BJ (cell line): ENCODE data around the gene DEAF1. TPM values are rescaled to one million over a fixed set of nuclear protein-coding genes. Genes with fewer than 3 reads are reported as not detected.

Experiments used
- CTCF ChIA-PET: fragments of 350-600 bp; formaldehyde crosslinking; extraction: SDS; loops from one replicate; lab custom pipeline; 2021; ENCODE audit warnings: antibody characterized with exemption, inconsistent platforms; lab: Yijun Ruan, JAX
- POLR2A ChIA-PET: fragments of 300-600 bp; sonication (Branson Sonifier 250); formaldehyde crosslinking; extraction: SDS; loops from one replicate; lab custom pipeline; 2021; ENCODE audit warnings: antibody characterized with exemption; lab: Charles Lee
- DNase-seq: peaks from one replicate; pipeline ENCODE4 v3.0.0-alpha.2; 2011; ENCODE audit warnings: low read depth
- H3K27me3 ChIP-seq: 2 replicates; pipeline ENCODE4 v1.6.0; 2011; ENCODE audit warnings: low read length; ENCODE audit not compliant: control insufficient read depth, insufficient read depth
- H3K36me3 ChIP-seq: 2 replicates; pipeline ENCODE4 v1.5.1; 2011; ENCODE audit warnings: low read length; ENCODE audit not compliant: control insufficient read depth, insufficient read depth
- H3K4me3 ChIP-seq: 2 replicates; pipeline ENCODE4 v1.5.1; 2011; ENCODE audit warnings: low read depth, mild to moderate bottlenecking, control low read depth, low read length
- CTCF ChIP-seq: IDR thresholded peaks from 2 replicates; pipeline ENCODE4 v1.5.1; 2011; ENCODE audit warnings: low read depth, mild to moderate bottlenecking, control low read depth, inconsistent platforms, low read length, moderate library complexity; ENCODE audit not compliant: insufficient read depth
- polyA plus RNA-seq: library from polyadenylated mRNA; depleted of rRNA; stranded (reverse); fragments of >200 nt; gene quantifications from 2 replicates; pipeline ENCODE4 v1.2.3, GENCODE V29; 2011; rRNA removed

The DEAF1 gene
- polyA plus RNA-seq, 1 experiment = 27.7 TPM

DNA sequence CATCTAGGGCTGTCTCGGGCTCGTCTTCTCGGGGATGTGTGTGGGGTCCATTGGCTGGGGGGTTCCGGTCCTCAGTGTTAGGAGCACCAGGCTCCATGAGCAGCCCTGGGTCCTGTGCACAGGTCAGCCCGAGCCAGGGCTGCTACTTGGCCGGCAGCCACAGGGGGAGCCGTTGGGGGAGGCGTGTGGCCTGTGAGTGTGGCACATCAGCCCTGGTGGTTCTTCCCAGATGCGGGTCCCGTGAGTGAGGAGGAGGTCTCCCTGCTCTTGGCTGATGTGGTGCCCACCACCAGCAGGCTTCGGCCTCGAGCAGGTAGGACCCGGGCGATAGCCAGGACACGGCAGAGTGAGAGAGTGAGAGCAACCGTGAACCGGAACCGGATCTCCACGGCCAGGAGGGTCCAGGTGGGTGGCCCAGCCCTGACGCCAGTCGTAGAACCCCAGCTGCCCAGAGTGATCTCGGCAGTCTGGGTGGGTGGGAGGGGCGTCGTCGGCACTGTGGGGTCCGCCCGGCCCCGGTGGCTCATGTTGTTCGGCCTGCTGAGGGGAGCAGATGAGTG lies 97.8 kb downstream of the DEAF1 start:
- POLR2A ChIA-PET = no interaction called here
- no peak for TF ChIP-seq CTCF
- peaks cover 49% of the 10 kb centered on the region for H3K36me3 ChIP-seq

DNA sequence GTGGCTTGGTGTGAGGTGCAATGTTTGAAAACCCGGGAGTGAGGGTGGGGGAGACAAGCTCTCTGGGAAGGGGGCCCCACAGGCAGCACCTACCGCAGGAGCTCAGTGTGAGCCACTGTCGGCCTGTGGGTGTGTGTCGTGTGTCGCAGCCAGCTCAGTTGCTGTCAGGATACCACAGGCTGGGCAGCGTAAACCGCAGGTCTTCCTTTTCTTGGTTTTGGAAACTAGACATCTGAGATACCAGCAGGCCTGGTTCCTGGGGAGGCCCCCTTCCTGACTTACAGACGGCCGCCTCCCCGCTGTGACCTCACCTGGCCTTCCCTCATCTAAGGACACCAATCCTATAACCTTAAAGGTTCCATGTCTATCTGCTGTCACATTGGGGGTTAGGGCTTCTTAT lies 98.6 kb downstream of the DEAF1 start:
- ChIA-PET CTCF (interaction anchor here (0.9 kb wide), 1 partner anchor 12 kb away, joined by 3 read pairs; no protein-coding TSS in a partner anchor), POLR2A (no interaction called here)
- Histone ChIP-seq H3K4me3 (no peak overlapping the region), H3K27me3 (no peaks in the 10 kb centered on the region), H3K36me3 (peaks cover 44% of the 10 kb centered on the region)
- DNase-seq = no peak
- TF ChIP-seq CTCF = no peak

More for the DNA sequence above, 97.8 kb downstream of the DEAF1 start:
- DNase-seq = no peak
- Histone ChIP-seq H3K27me3 (no peaks in the 10 kb centered on the region), H3K4me3 (no peak overlapping the region)
- CTCF ChIA-PET = no interaction called here

GRCh38 chr11:595400-595799 lies 99.6 kb downstream of the DEAF1 start:
- Histone ChIP-seq H3K27me3 (no peaks in the 10 kb centered on the region), H3K36me3 (peaks cover 44% of the 10 kb centered on the region), H3K4me3 (no peak overlapping the region)
- POLR2A ChIA-PET = no interaction called here
- CTCF ChIA-PET = no interaction called here
- no peak for DNase-seq
- TF ChIP-seq CTCF = no peak

Other genes with a start within 250 kb of the DEAF1 start
- gene PTDSS2, start 244.9 kb downstream of the DEAF1 start, polyA plus RNA-seq = 18.1 and 25.8 TPM in 2 replicates
- gene RNH1, start 188.0 kb downstream of the DEAF1 start, polyA plus RNA-seq = 139 and 260 TPM in 2 replicates
- 50.3 and 90.4 TPM in 2 replicates for gene HRAS, start 159.6 kb downstream of the DEAF1 start, polyA plus RNA-seq
- gene LRRC56, start 157.7 kb downstream of the DEAF1 start, polyA plus RNA-seq = 0.92 and 1.5 TPM in 2 replicates
- gene LMNTD2, start 134.5 kb downstream of the DEAF1 start, polyA plus RNA-seq = 1.6 and 2.5 TPM in 2 replicates
- 17.3 and 25.1 TPM in 2 replicates for gene RASSF7, start 134.3 kb downstream of the DEAF1 start, polyA plus RNA-seq
- 6.8 and 10.7 TPM in 2 replicates for gene PHRF1, start 118.8 kb downstream of the DEAF1 start, polyA plus RNA-seq
- gene IRF7, start 79.3 kb downstream of the DEAF1 start, polyA plus RNA-seq = 4.2 and 6.1 TPM in 2 replicates
- not detected in 2 replicates for gene CDHR5, start 70.3 kb downstream of the DEAF1 start, polyA plus RNA-seq
- not detected in 2 replicates for gene SCT, start 68.0 kb downstream of the DEAF1 start, polyA plus RNA-seq
- gene DRD4, start 58.0 kb downstream of the DEAF1 start, polyA plus RNA-seq = not detected in 2 replicates
- 19.5 and 21.7 TPM in 2 replicates for gene TMEM80, start 594 bp upstream of the DEAF1 start, polyA plus RNA-seq
- gene EPS8L2, start 11.0 kb upstream of the DEAF1 start, polyA plus RNA-seq = 27.6 and 44.4 TPM in 2 replicates
- gene TALDO1, start 52.2 kb upstream of the DEAF1 start, polyA plus RNA-seq = 209 and 278 TPM in 2 replicates
- 14.5 and 37.9 TPM in 2 replicates for gene GATD1, start 82.3 kb upstream of the DEAF1 start, polyA plus RNA-seq
- gene CEND1, start 94.9 kb upstream of the DEAF1 start, polyA plus RNA-seq = 0.23 and 0.25 TPM in 2 replicates
- 12.4 and 25.5 TPM in 2 replicates for gene SLC25A22, start 103.1 kb upstream of the DEAF1 start, polyA plus RNA-seq
- 6.8 and 11.2 TPM in 2 replicates for gene PIDD1, start 110.0 kb upstream of the DEAF1 start, polyA plus RNA-seq
- 1,103 and 1,199 TPM in 2 replicates for gene RPLP2, start 114.7 kb upstream of the DEAF1 start, polyA plus RNA-seq
- gene PNPLA2, start 123.7 kb upstream of the DEAF1 start, polyA plus RNA-seq = 32.0 and 53.1 TPM in 2 replicates
- gene CRACR2B, start 132.7 kb upstream of the DEAF1 start, polyA plus RNA-seq = 0.16 and 0.18 TPM in 2 replicates
- 1,448 and 2,262 TPM in 2 replicates for gene CD151, start 137.7 kb upstream of the DEAF1 start, polyA plus RNA-seq
- 308 and 734 TPM in 2 replicates for gene POLR2L, start 147.3 kb upstream of the DEAF1 start, polyA plus RNA-seq
- 145 and 295 TPM in 2 replicates for gene TSPAN4, start 147.6 kb upstream of the DEAF1 start, polyA plus RNA-seq
- 122 and 178 TPM in 2 replicates for gene CHID1, start 215.6 kb upstream of the DEAF1 start, polyA plus RNA-seq
- 53.3 and 76.5 TPM in 2 replicates for gene AP2A2, start 230.6 kb upstream of the DEAF1 start, polyA plus RNA-seq